ENCODE measurements around the gene CREBZF.

GRCh38 chr11:85705800-85706199 lies 40.9 kb upstream of the CREBZF start:
- TF ChIP-seq ZFX (IDR thresholded peaks at IDR 0.05; ENCODE audit: borderline replicate concordance), result no peak
- TF ChIP-seq CTCF (IDR thresholded peaks at IDR 0.05), result no peak
